Vagina (tissue), 2 donors: ENCODE results near the gene VPS13C.

ENCODE experiments used
- CTCF ChIP-seq, 3 experiments: fragments of 450-650 bp in 2 of 3; fragments of 200-600 bp in 1 of 3; sonication (generic) in 1 of 3; IDR thresholded peaks; one replicate each; pipeline ENCODE4 v1.5.1; 2017 to 2019; ENCODE audit warnings: antibody characterized with exemption in 3 of 3, mild to moderate bottlenecking in 2 of 3, moderate library complexity in 2 of 3
- POLR2A ChIP-seq, 2 donors: fragments of 450-650 bp; IDR thresholded peaks; one replicate each; pipeline ENCODE4 v1.6.1; 2017; ENCODE audit warnings: antibody characterized with exemption in 2 of 2, mild to moderate bottlenecking in 2 of 2, moderate library complexity in 2 of 2

DNA sequence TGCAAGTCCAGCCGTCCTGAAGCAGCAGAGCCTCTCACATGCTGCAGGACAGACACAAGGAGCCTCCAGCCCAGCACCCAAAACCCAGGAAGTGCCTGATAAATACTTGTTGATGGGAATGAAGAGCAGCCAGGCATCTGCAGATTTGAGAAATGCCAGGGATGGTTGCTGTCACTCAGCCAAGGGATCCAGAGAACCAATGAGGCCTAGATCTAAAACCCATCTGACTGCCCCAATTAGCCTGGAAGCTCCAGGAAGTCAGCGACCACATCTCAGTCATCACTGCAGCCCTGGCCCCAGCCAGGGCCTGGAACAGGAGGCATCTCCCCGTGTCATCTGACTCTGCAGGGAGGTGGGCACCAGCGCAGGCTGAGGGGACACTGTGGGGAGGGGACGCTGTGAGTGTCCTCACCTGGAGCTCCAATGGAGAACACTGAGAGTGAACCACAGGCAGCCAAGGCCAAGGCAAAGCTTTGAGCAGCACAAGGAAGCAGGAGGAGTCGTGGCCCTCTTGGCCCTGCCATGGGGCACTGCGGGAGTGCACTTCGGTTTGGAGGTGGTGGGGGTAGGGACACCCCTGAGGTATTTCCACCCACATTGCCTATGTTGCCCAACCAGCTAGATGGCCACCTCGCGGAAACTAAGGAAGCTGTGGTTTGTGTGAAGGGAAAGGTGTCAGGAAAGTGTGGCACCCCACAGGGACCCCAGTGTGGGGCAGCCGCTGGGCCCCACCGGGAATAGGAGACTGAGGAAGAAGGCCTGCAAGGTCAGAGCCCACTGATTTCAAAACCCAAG is 229.5 kb downstream of the VPS13C start:
- TF ChIP-seq CTCF (IDR thresholded peaks at IDR 0.05) (no peak), POLR2A (IDR thresholded peaks at IDR 0.05) (no peak)
